HEK293 (cell line): Measurements from ENCODE around the gene DIP2B.

Experiments used
- BCL11A ChIP-seq: fragments of 450-650 bp; formaldehyde crosslinking; IDR thresholded peaks from 2 replicates; pipeline ENCODE4 v1.5.1; 2016; ENCODE audit warnings: low read depth, missing biosample characterization, missing genetic modification characterization
- KLF1 ChIP-seq: fragments of 450-650 bp; formaldehyde crosslinking; IDR thresholded peaks from 2 replicates; pipeline ENCODE4 v1.5.1; 2016; ENCODE audit warnings: missing biosample characterization, missing genetic modification characterization
- MYNN ChIP-seq: fragments of 450-650 bp; formaldehyde crosslinking; IDR thresholded peaks from 2 replicates; pipeline ENCODE4 v1.5.1; 2016; ENCODE audit warnings: missing biosample characterization, missing genetic modification characterization, borderline replicate concordance
- SP2 ChIP-seq: fragments of 450-650 bp; formaldehyde crosslinking; IDR thresholded peaks from 2 replicates; pipeline ENCODE4 v1.5.1; 2016; ENCODE audit warnings: missing biosample characterization, missing genetic modification characterization
- ZBTB8A ChIP-seq: fragments of 450-650 bp; formaldehyde crosslinking; IDR thresholded peaks from 2 replicates; pipeline ENCODE4 v1.5.1; 2016; ENCODE audit warnings: missing biosample characterization, missing genetic modification characterization
- ZNF138 ChIP-seq: fragments of 450-650 bp; formaldehyde crosslinking; IDR thresholded peaks from 2 replicates; pipeline ENCODE4 v1.5.1; 2016; ENCODE audit warnings: missing biosample characterization, missing genetic modification characterization, borderline replicate concordance
- ZNF311 ChIP-seq: fragments of 450-650 bp; formaldehyde crosslinking; IDR thresholded peaks from 2 replicates; pipeline ENCODE4 v1.5.1; 2017; ENCODE audit warnings: missing biosample characterization, missing genetic modification characterization, borderline replicate concordance
- ZNF391 ChIP-seq: fragments of 450-650 bp; formaldehyde crosslinking; IDR thresholded peaks from 2 replicates; pipeline ENCODE4 v1.5.1; 2016; ENCODE audit warnings: low read depth, missing biosample characterization, missing genetic modification characterization, borderline replicate concordance
- ZNF404 ChIP-seq: fragments of 450-650 bp; formaldehyde crosslinking; IDR thresholded peaks from 2 replicates; pipeline ENCODE4 v1.5.1; 2017; ENCODE audit warnings: missing biosample characterization, missing genetic modification characterization
- ZNF549 ChIP-seq: fragments of 450-650 bp; IDR thresholded peaks from 2 replicates; pipeline ENCODE4 v1.5.1; 2018; ENCODE audit warnings: missing biosample characterization, missing genetic modification characterization, mild to moderate bottlenecking, inconsistent platforms, moderate library complexity
- TF ChIP-seq, protein P1 (sequence below): fragments of 450-650 bp; formaldehyde crosslinking; IDR thresholded peaks from 2 replicates; pipeline ENCODE4 v1.5.1; 2016; ENCODE audit warnings: missing biosample characterization, missing genetic modification characterization
- TF ChIP-seq, protein P2 (sequence below): fragments of 450-650 bp; formaldehyde crosslinking; IDR thresholded peaks from 2 replicates; pipeline ENCODE4 v1.5.1; 2016; ENCODE audit warnings: missing biosample characterization, missing genetic modification characterization, borderline replicate concordance
- TF ChIP-seq, protein P3 (sequence below): fragments of 450-650 bp; IDR thresholded peaks from 2 replicates; pipeline ENCODE4 v1.5.1; 2018; ENCODE audit warnings: missing biosample characterization, missing genetic modification characterization

DNA sequence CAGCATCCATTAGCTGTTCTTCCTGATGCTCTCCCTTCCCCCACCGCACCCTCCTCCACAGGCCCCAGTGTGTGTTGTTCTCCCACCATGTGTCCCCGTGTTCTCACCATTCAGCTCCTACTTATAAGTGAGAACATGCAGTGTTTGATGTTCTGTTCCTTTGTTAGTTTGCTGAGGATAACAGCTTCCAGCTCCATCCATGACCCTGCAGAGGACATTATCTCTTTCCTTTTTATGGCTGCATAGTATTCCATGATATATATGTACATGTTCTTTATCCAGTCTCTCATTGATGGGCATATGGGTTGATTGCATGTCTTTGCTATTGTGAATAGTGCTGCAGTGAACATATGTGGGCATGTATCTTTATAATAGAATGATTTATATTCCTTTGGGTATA, 268.1 kb downstream of the DIP2B start:
- TF ChIP-seq SP2 (tag by site-specific recombination) (no peak), ZNF391 (tag by site-specific recombination) (no peak), ZNF549 (no peak), MYNN (no peak), KLF1 (tag by site-specific recombination) (no peak), ZNF138 (tag by site-specific recombination) (no peak), BCL11A (tag by site-specific recombination) (no peak), ZBTB8A (tag by site-specific recombination) (no peak), ZNF404 (tag by site-specific recombination) (no peak), ZNF311 (tag by site-specific recombination) (no peak)
- TF ChIP-seq, protein P1, sequence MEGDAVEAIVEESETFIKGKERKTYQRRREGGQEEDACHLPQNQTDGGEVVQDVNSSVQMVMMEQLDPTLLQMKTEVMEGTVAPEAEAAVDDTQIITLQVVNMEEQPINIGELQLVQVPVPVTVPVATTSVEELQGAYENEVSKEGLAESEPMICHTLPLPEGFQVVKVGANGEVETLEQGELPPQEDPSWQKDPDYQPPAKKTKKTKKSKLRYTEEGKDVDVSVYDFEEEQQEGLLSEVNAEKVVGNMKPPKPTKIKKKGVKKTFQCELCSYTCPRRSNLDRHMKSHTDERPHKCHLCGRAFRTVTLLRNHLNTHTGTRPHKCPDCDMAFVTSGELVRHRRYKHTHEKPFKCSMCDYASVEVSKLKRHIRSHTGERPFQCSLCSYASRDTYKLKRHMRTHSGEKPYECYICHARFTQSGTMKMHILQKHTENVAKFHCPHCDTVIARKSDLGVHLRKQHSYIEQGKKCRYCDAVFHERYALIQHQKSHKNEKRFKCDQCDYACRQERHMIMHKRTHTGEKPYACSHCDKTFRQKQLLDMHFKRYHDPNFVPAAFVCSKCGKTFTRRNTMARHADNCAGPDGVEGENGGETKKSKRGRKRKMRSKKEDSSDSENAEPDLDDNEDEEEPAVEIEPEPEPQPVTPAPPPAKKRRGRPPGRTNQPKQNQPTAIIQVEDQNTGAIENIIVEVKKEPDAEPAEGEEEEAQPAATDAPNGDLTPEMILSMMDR (tag by site-specific recombination), result no peak
- TF ChIP-seq, protein P2, sequence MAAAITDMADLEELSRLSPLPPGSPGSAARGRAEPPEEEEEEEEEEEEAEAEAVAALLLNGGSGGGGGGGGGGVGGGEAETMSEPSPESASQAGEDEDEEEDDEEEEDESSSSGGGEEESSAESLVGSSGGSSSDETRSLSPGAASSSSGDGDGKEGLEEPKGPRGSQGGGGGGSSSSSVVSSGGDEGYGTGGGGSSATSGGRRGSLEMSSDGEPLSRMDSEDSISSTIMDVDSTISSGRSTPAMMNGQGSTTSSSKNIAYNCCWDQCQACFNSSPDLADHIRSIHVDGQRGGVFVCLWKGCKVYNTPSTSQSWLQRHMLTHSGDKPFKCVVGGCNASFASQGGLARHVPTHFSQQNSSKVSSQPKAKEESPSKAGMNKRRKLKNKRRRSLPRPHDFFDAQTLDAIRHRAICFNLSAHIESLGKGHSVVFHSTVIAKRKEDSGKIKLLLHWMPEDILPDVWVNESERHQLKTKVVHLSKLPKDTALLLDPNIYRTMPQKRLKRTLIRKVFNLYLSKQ (tag by site-specific recombination), result no peak
- TF ChIP-seq, protein P3, sequence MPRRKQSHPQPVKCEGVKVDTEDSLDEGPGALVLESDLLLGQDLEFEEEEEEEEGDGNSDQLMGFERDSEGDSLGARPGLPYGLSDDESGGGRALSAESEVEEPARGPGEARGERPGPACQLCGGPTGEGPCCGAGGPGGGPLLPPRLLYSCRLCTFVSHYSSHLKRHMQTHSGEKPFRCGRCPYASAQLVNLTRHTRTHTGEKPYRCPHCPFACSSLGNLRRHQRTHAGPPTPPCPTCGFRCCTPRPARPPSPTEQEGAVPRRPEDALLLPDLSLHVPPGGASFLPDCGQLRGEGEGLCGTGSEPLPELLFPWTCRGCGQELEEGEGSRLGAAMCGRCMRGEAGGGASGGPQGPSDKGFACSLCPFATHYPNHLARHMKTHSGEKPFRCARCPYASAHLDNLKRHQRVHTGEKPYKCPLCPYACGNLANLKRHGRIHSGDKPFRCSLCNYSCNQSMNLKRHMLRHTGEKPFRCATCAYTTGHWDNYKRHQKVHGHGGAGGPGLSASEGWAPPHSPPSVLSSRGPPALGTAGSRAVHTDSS (tag by site-specific recombination), result no peak
